Measurements from ENCODE around the gene FOSL2.

DNA sequence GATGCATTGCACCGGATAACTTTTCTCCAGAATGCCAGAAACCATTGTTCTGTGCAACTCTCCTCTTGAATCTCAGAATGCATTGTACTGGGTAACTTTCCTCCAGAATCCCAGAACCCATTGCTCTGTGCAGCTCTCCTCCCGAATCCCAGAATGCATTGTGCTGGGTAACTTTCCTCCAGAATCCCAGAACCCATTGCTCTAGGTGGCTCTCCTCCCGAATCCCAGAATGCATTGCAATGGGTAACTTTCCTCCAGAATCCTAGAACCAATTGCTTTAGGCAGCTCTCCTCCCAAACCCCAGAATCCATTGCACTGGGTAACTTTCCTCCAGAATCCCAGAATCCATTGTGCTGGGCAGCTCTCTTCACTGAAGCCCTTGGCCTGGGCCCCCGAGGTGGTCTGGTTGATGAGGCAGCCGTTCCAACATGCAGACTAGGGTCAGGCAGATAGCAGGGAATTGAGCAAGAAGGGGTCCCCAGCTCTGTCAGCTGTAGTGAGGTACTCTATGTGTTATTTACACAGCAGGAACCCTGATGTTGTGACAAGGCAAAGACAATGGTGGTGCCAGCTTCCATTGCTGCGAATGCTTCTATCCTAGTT is 9.4 kb downstream of the FOSL2 start:
- TF ChIP-seq, protein P1, sequence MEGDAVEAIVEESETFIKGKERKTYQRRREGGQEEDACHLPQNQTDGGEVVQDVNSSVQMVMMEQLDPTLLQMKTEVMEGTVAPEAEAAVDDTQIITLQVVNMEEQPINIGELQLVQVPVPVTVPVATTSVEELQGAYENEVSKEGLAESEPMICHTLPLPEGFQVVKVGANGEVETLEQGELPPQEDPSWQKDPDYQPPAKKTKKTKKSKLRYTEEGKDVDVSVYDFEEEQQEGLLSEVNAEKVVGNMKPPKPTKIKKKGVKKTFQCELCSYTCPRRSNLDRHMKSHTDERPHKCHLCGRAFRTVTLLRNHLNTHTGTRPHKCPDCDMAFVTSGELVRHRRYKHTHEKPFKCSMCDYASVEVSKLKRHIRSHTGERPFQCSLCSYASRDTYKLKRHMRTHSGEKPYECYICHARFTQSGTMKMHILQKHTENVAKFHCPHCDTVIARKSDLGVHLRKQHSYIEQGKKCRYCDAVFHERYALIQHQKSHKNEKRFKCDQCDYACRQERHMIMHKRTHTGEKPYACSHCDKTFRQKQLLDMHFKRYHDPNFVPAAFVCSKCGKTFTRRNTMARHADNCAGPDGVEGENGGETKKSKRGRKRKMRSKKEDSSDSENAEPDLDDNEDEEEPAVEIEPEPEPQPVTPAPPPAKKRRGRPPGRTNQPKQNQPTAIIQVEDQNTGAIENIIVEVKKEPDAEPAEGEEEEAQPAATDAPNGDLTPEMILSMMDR (IDR thresholded peaks at IDR 0.05): no peak
- no peak for TF ChIP-seq EZH2 (IDR thresholded peaks at IDR 0.05; ENCODE audit: borderline replicate concordance, insufficient read depth, low read depth, low read length, poor library complexity, severe bottlenecking)
